ENCODE measurements around the gene KIAA0930. TPM values are rescaled to one million over a fixed set of nuclear protein-coding genes. Genes with fewer than 3 reads are reported as not detected.

KIAA0930 gene
- total RNA-seq, 1 experiment from 2014 or later: 15.2 TPM

DNA sequence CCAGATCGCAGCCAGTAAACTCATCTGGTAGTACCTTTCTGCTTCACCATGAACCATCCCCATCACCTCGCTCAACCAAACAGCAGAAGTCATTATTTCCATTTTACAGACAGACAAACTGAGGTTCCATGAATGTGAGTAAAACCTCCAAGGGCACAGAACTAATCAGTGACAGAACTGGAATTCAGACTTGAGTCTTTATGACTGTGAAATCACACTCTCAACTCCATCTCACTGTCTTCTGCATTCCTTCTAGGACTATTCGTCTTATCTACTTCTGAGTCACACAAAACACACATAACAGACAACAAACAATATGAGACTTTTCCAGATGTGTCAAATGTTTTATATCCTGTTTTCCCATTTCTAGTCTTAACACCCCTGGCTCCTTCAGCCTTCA, 86.3 kb downstream of the KIAA0930 start:
- no peak overlapping the region for H3K27ac ChIP-seq
- H3K4me3 ChIP-seq: no peak overlapping the region
- no peaks in the 10 kb centered on the region for H3K9me3 ChIP-seq (replicated peaks)
- peaks cover 8% of the 10 kb centered on the region; the same call in 1 of the 2 replicates for H3K36me3 ChIP-seq
- no peak for DNase-seq
- peaks cover 3% of the 10 kb centered on the region; the same call in 1 of the 2 replicates for H3K4me1 ChIP-seq
- H3K27me3 ChIP-seq: no peaks in the 10 kb centered on the region

- no peaks in the 10 kb centered on the region for H3K9me3 ChIP-seq (replicated peaks)
- no peaks in the 10 kb centered on the region for H3K27me3 ChIP-seq
These were observed 89.2 kb downstream of the KIAA0930 start for GRCh38 chr22:45151503-45151902.

DNA sequence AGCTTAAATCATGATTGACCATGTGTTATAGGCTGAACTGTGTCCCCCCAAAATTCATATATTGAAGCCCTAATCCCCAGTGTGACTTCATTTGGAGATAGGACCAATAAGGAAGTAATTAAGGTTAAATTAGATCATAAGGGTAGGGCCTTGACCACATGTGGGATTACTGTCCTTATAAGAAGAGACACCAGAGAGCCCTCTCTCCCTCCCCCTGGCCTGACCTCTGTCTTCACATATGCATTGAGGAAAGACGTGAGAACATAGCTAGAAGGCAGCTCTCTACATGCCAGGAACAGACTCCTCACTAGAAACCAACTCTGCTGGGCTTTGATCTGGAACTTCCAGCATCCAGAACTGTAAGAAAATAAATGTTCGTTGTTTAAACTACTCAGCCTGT, 90.6 kb downstream of the KIAA0930 start:
- no peaks in the 10 kb centered on the region for H3K36me3 ChIP-seq
- DNase-seq: no peak
- H3K4me3 ChIP-seq: no peak overlapping the region
- H3K27me3 ChIP-seq: no peaks in the 10 kb centered on the region
- H3K27ac ChIP-seq: no peak overlapping the region
- H3K4me1 ChIP-seq: no peaks in the 10 kb centered on the region
- H3K9me3 ChIP-seq (replicated peaks): no peaks in the 10 kb centered on the region

More at GRCh38 chr22:45151503-45151902, 89.2 kb downstream of the KIAA0930 start:
- Histone ChIP-seq H3K36me3 (no peaks in the 10 kb centered on the region), H3K4me1 (no peaks in the 10 kb centered on the region), H3K4me3 (no peak overlapping the region), H3K27ac (no peak overlapping the region)
- DNase-seq: no peak

- Histone ChIP-seq H3K36me3 (no peaks in the 10 kb centered on the region), H3K9me3 (replicated peaks) (no peaks in the 10 kb centered on the region), H3K4me1 (no peaks in the 10 kb centered on the region), H3K27ac (no peak overlapping the region), H3K27me3 (no peaks in the 10 kb centered on the region), H3K4me3 (no peak overlapping the region)
- DNase-seq: no peak
These were observed 91.0 kb downstream of the KIAA0930 start for GRCh38 chr22:45149671-45150070.

- Histone ChIP-seq H3K27me3 (no peaks in the 10 kb centered on the region), H3K9me3 (replicated peaks) (no peaks in the 10 kb centered on the region), H3K4me3 (no peak overlapping the region), H3K27ac (no peak overlapping the region), H3K4me1 (no peaks in the 10 kb centered on the region), H3K36me3 (no peaks in the 10 kb centered on the region)
- DNase-seq: no peak
These were observed 95.8 kb downstream of the KIAA0930 start for GRCh38 chr22:45144916-45145315.

DNA sequence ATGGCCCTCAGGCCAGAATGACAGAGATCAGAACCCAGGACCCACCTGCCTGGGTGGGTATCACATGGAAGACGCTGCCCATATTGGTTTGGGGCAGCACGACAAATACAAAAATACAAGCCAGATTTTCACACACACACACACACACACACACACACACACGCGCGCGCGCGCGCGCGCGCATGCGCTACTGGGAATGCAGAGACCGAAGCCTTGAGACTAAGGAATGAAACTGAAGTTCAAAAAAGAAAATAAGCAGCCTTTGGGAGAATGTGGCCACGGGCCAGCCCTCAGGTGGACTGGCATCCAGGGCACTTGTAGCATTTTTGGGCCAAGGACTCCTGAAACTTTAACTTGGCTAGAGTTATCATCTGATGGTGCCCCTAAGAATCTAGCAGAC, 98.3 kb downstream of the KIAA0930 start:
- H3K4me1 ChIP-seq: no peaks in the 10 kb centered on the region
- H3K27ac ChIP-seq: no peak overlapping the region
- H3K4me3 ChIP-seq: no peak overlapping the region
- no peak for DNase-seq
- no peaks in the 10 kb centered on the region for H3K27me3 ChIP-seq
- H3K36me3 ChIP-seq: no peaks in the 10 kb centered on the region
- H3K9me3 ChIP-seq (replicated peaks): no peaks in the 10 kb centered on the region

Other genes starting within 250 kb of the KIAA0930 start
- 2.9 and 5.8 TPM in 2 replicates for gene PHF21B, start 230.9 kb downstream of the KIAA0930 start, total RNA-seq (2014; rRNA removed; shearing (Covaris generic))
- 52.2 and 58.6 TPM in 2 replicates for gene NUP50, start 77.0 kb downstream of the KIAA0930 start, total RNA-seq (2014; rRNA removed; shearing (Covaris generic))
- gene UPK3A, start 44.1 kb upstream of the KIAA0930 start, total RNA-seq (2014; rRNA removed; shearing (Covaris generic)): not detected in 2 replicates
- 11.6 and 13.8 TPM in 2 replicates for gene FAM118A, start 69.0 kb upstream of the KIAA0930 start, total RNA-seq (2014; rRNA removed; shearing (Covaris generic))
- not detected in 2 replicates for gene SMC1B, start 172.7 kb upstream of the KIAA0930 start, total RNA-seq (2014; rRNA removed; shearing (Covaris generic))
- gene RIBC2, start 172.8 kb upstream of the KIAA0930 start, total RNA-seq (2014; rRNA removed; shearing (Covaris generic)): not detected in 2 replicates